Adrenal gland (tissue), 5 donors: ENCODE measurements around the gene NAP1L1.

ENCODE experiments used
- CTCF ChIP-seq, 6 experiments: fragments of 450-650 bp in 4 of 6; fragments of 200-600 bp in 2 of 6; sonication (generic) in 1 of 6; IDR thresholded peaks; 1 replicate in 5 of 6; 2 replicates in 1 of 6; pipeline versions ENCODE4 v1.5.1 to v1.8.0; 2016 to 2021; ENCODE audit warnings: antibody characterized with exemption in 6 of 6, mild to moderate bottlenecking in 2 of 6, moderate library complexity in 1 of 6
- POLR2A ChIP-seq, 2 donors: fragments of 450-650 bp; IDR thresholded peaks; one replicate each; pipeline ENCODE4 v1.6.1; 2017; ENCODE audit warnings: antibody characterized with exemption in 2 of 2, mild to moderate bottlenecking in 2 of 2, moderate library complexity in 1 of 2
- donor health status: DM: no; HTN: no; CAD: no.

GRCh38 chr12:76072568-76072967 is 11.9 kb downstream of the NAP1L1 start:
- TF ChIP-seq CTCF (IDR thresholded peaks at IDR 0.05) (no peak), POLR2A (IDR thresholded peaks at IDR 0.05) (no peak)
